Stimulated activated CD8-positive, alpha-beta memory T cell treated with anti-CD3 and anti-CD28 coated beads, Interleukin-15, amount 100 ng/mL, for 4 hours (primary cell): ENCODE results near the gene PAM.
"Not testable (repeated sequence)": the region's sequence is repeated elsewhere in the genome, so short reads cannot be mapped to it uniquely, and the experiment has no call there.

Experiments used
- DNase-seq, 2 donors: peaks; one replicate each; pipeline ENCODE4 v3.0.0-alpha.2; 2020; ENCODE audit warnings: low read depth in 2 of 2

PAM gene

DNA sequence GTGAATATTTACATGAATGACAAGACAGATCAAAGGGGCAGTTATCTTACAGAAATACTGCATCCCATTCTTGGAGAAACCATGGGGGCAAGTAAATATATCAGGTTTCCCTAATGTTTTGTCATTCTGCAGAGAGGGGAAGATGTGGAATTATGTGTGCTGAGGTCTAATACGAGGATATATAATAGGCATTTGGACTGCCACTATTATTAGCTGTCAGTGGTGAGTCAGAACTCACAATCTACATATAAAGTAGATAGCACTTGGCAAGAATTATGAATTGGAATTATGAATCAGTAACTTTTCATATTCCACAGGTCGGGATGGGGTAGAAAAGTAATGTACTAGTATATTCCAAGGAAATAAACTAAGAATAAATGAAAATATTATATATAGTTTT lies 243.1 kb downstream of the PAM start:
- DNase-seq = no peak

GRCh38 chr5:102999191-102999590 lies 244.1 kb downstream of the PAM start:
- DNase-seq = no peak

GRCh38 chr5:102999621-103000020 lies 244.5 kb downstream of the PAM start:
- DNase-seq = not testable (repeated sequence)

DNA sequence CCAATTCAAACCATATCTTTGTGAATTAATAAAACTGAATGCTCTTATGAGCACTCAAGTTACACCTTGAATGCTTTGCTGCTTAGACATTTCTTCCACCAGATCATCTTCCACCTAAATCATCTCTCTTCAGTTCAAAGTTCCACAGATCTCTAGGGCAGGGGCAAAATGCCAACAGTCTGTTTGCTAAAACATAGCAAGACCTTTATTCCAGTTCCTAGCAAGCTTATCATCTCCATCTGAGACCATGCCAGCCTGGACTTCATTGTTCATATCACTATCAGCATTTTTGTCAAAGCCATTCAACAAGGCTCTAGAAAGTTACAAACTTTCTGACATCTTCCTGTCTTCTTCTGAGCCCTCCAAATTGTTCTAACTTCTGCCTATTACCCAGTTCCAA lies 245.0 kb downstream of the PAM start:
- DNase-seq = no peak

- no peak for DNase-seq
These were observed 248.8 kb downstream of the PAM start for GRCh38 chr5:103003872-103004271.

DNA sequence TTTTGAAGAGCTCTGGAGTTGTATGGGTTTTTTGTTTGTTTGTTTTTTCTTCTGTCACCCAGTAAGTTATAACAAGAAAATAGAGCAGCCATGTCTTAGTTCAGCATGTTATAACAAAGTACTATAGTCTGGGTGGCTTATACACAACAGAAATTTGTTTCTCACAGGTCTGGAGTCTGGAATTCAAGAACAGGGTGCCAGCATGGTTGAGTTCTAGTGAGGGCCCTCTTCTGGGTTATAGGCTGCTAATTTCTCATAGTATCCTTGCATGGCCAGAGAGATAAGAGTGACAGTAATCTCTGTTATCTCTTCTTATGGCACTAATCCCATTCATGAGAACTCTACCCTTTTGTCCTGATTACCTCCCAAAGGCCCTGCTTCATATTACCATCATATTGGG lies 250.2 kb downstream of the PAM start:
- DNase-seq = no peak

DNA sequence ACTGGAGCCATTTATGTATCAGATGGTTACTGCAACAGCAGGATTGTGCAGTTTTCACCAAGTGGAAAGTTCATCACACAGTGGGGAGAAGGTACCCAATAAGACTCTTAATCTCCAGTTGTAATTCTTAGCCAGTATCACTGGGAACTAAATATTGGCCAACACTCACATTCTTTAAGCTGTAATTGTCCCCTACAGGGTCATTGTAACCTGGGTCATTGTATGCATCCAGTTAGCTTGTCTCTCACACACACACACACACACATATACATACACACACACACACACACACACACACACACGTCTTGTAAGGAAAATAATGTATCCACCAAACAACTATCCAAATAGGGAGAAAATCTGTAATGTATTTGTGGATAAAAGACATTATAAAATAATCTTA lies 251.8 kb downstream of the PAM start:
- no peak for DNase-seq

- DNase-seq = no peak
These were observed 255.1 kb downstream of the PAM start for GRCh38 chr5:103010168-103010567.

DNA sequence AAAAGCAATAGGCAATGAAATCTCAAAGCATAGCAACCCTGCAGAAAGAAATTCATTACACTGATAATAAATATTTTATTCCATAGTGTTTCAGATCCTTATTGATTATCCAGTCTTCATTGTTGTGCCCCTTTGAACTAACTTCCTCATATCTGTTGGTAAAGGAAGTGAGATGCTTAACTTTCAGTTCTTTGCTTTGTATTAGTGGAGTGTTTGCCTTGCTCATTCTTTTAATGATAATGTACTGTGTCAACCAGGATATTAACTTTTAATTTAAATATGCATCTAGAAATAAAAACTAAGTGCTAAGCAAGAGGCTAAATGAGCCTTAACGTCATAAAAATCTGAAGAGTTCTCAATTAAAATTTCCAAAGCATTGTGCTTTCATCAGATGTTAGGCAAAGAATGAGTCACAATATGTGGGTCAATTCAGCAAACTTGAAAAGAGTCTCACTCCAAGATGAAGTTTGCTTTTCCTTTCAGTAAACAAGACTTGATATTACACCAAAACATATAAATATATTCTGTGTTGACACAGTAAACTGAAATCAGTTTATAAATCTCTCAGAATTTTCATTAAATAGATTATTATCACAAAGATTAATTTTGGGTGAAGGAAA lies 258.9 kb downstream of the PAM start:
- no peak for DNase-seq

DNA sequence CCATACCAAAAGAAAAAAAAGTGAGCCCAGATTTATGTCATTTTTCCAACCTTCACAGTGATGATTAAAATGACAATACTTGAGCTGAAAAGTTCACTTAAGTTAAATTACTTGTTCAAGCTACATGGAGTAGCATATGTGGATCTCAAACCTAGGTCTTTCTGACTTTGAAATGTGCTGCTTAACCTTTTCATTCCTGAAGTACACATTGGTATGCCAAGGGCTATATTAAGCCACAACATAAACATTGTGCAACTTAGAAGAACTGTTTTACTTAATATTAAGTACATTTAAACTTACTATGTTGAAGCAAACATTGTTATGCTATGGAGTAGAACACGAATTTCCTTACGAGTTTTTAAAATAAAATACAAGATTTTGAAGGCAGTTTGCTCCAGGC lies 259.9 kb downstream of the PAM start:
- no peak for DNase-seq

GRCh38 chr5:103016167-103016566 lies 261.1 kb downstream of the PAM start:
- DNase-seq = no peak

DNA sequence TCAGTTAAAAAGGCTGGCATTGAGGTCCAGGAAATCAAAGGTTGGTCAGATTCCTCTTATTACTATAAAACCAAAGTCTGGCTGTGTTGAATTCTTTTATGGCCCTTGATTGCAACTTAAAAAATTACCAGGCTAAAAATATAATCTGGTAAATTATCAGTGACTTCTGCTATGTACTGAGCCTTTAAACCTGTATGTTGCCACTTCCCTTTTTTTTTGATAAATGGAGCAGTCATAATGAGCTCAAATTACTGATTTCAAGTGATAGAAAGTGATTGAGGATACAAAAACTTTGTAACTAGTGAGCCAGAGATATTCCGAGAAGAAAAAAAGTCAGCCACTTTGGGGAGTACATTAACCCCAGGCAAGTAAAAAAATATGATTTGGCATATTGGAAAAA lies 264.7 kb downstream of the PAM start:
- no peak for DNase-seq

DNA sequence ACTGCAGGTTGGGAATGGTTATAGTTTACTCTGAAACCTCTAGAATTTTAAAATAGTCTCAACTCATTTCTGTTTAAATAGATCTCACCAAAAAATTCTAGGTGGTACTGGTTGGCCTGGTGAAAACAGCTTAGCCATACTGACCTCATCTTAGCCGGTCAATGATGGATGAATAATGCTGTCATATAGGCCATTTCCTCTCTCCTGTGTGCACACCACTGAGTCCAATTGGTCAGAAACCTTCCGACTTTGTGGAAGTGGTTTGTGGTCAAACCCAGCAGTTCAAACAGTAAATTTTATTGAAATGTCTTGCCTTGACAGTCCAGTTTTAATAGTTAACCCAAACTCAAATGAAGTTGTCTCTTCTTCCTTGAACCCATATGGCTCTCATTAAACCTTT lies 266.2 kb downstream of the PAM start:
- no peak for DNase-seq

DNA sequence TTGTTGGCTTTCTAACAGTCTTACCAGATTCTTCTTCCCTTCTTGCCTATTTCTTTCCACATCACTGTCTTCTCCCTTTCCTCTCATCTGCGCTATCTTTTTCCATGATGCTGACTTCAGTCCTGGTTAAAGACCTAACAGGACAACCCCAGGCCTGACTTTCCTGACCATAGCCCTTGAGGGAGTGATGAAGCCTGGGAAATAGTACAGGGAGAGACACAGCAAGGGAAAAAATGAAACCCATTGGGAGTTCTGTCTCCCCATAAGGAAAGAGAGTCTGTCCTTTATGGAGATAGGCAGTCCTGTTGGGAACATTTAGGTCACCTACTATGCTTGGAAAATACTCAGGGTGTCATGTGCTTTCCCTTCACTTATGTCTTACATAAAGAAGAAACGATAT lies 272.2 kb downstream of the PAM start:
- no peak for DNase-seq

DNA sequence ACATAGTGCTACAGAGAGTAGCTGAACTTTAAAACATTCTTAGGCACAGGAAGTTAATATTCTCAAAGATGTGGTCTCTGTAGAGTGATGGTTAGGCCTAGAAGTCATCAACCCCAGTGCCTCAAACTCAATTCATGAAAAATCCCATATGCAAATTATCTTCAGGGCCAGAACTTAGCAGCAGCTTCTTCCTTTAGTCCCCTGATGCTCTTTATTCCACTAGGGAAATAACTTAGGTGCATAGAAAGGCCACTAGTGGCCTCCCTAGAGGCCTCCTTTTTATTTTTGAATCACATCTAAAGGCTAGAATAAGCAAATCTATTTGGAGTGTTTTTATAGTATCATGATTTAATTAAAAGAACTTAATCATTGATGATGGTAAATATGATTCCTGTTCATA lies 276.5 kb downstream of the PAM start:
- no peak for DNase-seq

DNA sequence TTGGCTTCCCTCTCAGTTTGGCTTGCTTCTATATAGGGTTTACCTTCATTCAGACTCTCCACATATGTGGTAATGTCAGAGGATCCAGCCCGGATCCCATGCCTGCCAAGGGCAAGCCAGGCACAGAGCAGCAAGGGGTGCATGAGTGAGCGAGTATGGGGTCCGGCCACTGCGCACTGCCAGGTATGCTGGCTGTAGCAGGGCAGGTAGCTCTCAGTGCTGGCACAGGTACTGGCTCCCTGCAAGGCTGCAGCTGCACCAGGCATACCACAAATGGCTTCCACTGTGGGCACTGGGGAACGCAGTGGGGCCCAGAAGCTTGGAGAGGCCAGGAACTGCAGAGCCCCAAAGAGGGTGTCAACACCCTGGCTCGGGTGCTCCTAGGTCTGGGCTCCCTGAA lies 278.6 kb downstream of the PAM start:
- DNase-seq = no peak

DNA sequence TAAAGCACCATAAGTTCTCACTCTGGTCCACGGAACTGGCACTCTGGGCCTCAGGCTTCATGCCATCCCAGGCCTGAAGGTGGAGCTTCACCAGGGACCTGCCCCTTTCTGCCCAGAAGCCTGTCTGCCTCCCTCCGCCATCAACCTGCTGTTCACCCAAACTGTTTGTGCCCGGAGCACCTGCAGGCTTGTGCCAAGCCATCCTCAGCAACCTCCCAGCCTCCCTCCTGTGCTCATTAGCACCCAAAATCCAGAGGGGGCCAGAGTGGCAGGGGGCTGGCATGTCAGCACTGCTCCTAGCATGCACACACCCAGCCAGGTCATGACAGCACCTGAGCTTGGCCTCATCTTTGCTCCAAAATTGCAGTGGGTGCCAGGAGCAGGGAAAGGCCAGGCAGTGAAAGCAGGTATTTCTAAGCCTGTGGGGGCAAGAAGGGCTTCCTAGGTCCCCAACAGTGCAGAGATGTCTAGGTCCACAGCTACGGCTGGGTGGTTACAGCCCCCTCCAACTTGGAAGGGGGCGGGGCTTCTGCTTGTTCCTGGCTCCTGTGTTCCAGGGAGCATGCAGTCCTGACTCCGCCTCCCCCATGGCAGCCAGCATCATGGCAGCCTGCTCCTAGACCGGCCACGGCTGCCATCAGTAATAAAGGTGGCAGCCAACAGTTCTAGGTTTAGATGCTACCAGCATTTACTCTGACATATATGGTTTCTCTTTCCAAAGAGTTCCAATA lies 279.7 kb downstream of the PAM start:
- DNase-seq = no peak

GRCh38 chr5:103035701-103036100 lies 280.6 kb downstream of the PAM start:
- no peak for DNase-seq

DNA sequence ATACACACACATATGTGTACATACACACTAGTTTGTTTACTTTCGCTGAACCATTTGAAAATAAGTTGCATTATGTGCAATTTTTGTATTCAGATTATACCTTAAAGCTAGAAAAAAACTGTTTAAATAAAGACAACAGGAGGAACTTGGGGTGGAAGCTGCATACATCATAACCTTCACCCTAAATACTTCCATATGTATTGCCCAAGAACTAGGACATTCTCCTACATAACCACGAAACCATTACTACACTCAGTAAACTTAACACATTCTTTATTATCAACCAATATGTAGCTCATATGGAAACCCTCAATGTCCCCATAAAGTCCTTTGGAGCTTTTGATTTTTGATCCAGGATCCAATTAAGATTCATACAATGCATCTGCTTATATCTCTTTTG lies 281.5 kb downstream of the PAM start:
- DNase-seq = no peak

DNA sequence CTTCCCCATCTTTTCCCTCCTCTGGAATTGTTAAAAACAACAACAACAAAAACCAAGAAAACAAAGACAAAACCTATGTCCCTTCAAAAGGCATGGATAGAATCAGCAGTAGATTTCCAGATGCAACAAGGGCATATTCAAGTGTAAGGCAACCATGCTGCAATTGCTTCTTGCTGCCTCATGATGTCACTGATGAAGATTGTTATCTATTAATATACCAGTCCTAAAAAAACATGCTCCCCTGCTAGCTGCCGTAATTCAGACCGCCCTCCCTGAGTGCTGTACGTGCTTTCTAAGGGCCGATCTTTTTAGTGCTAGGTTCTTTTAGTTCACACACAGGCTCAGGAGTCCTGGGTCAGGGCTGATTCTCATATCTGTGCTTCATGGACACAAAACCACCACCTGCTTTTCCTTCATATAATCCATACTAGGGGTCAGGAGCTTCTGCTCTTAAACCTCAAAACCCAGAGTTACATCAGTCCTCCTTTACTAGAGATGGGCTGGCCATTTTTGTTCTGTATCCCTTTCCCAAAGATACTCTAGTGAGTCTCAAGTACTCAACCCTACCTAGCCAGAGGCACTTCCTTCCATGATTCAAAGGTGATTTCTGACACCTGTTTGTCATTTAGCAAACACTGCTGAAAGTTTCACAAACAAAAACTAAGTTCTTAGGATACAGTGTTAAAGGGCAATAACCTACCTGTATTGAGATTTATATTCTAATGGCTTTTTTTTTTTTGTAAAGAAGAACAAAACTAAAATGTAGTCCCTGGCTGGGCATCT lies 282.8 kb downstream of the PAM start:
- DNase-seq = no peak

- DNase-seq = no peak
These were observed 286.1 kb downstream of the PAM start for GRCh38 chr5:103041071-103041676.

- DNase-seq = not testable (repeated sequence)
These were observed 291.6 kb downstream of the PAM start for GRCh38 chr5:103046706-103047105.
